ENCODE results near the gene RILPL1.

- TF ChIP-seq CTCF (IDR thresholded peaks at IDR 0.05; ENCODE audit: low read depth, low read length, missing input control): no peak
- no peak for TF ChIP-seq TAF1 (conservative IDR thresholded peaks at IDR 0.05)
- TF ChIP-seq RAD21 (IDR thresholded peaks at IDR 0.05): no peak
- TF ChIP-seq NR2F2 (IDR thresholded peaks at IDR 0.05): no peak
- TF ChIP-seq SP1 (IDR thresholded peaks at IDR 0.05): no peak
- no peak for TF ChIP-seq EGR1 (IDR thresholded peaks at IDR 0.05; ENCODE audit: low read depth in 2 of 2)
- no peak for TF ChIP-seq JUND (IDR thresholded peaks at IDR 0.05)
- no peak for TF ChIP-seq REST (IDR thresholded peaks at IDR 0.05)
- TF ChIP-seq MAX (IDR thresholded peaks at IDR 0.05): no peak
- TF ChIP-seq GABPA (IDR thresholded peaks at IDR 0.05 in 1 of 2, conservative IDR thresholded peaks at IDR 0.05 in 1 of 2): no peak
- no peak for TF ChIP-seq YY1 (IDR thresholded peaks at IDR 0.05)
Measured at GRCh38 chr12:123475246-123475703, 58.2 kb downstream of the RILPL1 start.
